C4-2B (cell line): Measurements from ENCODE around the gene PRR20C.
"Not testable (repeated sequence)": the region's sequence is repeated elsewhere in the genome, so short reads cannot be mapped to it uniquely, and the experiment has no call there.

Experiments
- ZFX ChIP-seq: fragments of 450-650 bp; IDR thresholded peaks from 2 replicates; pipeline ENCODE4 v1.6.1; 2017
- TF ChIP-seq, protein P1 (sequence below): fragments of 450-650 bp; conservative IDR thresholded peaks from 2 replicates; pipeline ENCODE4 v1.5.1; 2017; ENCODE audit warnings: mild to moderate bottlenecking

DNA sequence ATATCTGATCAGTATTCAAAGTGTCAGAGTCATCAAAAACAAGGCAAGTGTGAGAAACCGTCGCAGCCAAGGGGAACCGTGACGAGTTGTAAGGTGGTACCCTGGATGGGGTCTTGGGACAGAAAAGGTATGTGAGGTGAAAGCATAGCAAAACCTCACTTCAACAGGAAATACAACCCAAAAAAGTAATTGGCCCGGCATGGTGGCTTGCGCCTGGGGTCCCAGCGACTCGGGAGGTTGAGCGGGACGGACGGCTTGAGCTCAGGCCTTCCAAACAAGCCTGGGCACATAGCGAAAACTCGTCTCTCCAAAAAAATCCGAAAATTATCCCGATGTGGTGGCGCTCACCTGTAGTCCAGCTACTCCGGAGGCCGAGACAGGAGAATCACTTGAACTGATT, 14.1 kb upstream of the PRR20C start:
- TF ChIP-seq, protein P1, sequence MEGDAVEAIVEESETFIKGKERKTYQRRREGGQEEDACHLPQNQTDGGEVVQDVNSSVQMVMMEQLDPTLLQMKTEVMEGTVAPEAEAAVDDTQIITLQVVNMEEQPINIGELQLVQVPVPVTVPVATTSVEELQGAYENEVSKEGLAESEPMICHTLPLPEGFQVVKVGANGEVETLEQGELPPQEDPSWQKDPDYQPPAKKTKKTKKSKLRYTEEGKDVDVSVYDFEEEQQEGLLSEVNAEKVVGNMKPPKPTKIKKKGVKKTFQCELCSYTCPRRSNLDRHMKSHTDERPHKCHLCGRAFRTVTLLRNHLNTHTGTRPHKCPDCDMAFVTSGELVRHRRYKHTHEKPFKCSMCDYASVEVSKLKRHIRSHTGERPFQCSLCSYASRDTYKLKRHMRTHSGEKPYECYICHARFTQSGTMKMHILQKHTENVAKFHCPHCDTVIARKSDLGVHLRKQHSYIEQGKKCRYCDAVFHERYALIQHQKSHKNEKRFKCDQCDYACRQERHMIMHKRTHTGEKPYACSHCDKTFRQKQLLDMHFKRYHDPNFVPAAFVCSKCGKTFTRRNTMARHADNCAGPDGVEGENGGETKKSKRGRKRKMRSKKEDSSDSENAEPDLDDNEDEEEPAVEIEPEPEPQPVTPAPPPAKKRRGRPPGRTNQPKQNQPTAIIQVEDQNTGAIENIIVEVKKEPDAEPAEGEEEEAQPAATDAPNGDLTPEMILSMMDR = not testable (repeated sequence)
- not testable (repeated sequence) for TF ChIP-seq ZFX
